Spleen (tissue), 11 donors: ENCODE results near the gene OGN. TPM values are rescaled to one million over a fixed set of nuclear protein-coding genes. Genes with fewer than 3 reads are reported as not detected.

ENCODE experiments used
- DNase-seq: peaks from one replicate; pipeline ENCODE4 v3.0.0-alpha.2; 2020
- H3K27ac ChIP-seq, 8 donors: fragments of 200-600 bp; sonication (generic) in 7 of 8; 1 replicate in 4 of 8; 2 replicates in 4 of 8; pipeline versions ENCODE4 v1.5.0 to v1.8.0; 2016 to 2021; ENCODE audit warnings: inconsistent platforms in 4 of 8, mild to moderate bottlenecking in 4 of 8, moderate library complexity in 1 of 8
- H3K27me3 ChIP-seq, 7 donors: fragments of 200-600 bp; sonication (generic) in 6 of 7; replicated peaks in 1 of 7; 1 replicate in 4 of 7; 2 replicates in 3 of 7; pipeline versions ENCODE4 v1.5.0 to v1.8.0; 2016 to 2021; ENCODE audit warnings: inconsistent platforms in 3 of 7, mild to moderate bottlenecking in 1 of 7
- H3K36me3 ChIP-seq, 6 donors: fragments of 200-600 bp; sonication (generic) in 5 of 6; 1 replicate in 4 of 6; 2 replicates in 2 of 6; pipeline versions ENCODE4 v1.5.0 to v1.8.0; 2016 to 2021; ENCODE audit warnings: inconsistent platforms in 2 of 6
- H3K4me1 ChIP-seq, 6 donors: fragments of 200-600 bp; sonication (generic) in 5 of 6; 1 replicate in 3 of 6; 2 replicates in 3 of 6; pipeline versions ENCODE4 v1.5.0 to v1.8.0; 2016 to 2021; ENCODE audit warnings: inconsistent platforms in 3 of 6
- H3K4me3 ChIP-seq, 8 donors: fragments of 200-600 bp; sonication (generic) in 7 of 8; 1 replicate in 4 of 8; 2 replicates in 4 of 8; pipeline versions ENCODE4 v1.5.0 to v1.8.0; 2016 to 2021; ENCODE audit warnings: inconsistent platforms in 4 of 8, mild to moderate bottlenecking in 4 of 8, moderate library complexity in 2 of 8
- H3K9me3 ChIP-seq, 8 donors: fragments of 200-600 bp; sonication (generic) in 7 of 8; 1 replicate in 4 of 8; 2 replicates in 4 of 8; pipeline versions ENCODE4 v1.5.0 to v1.8.0; 2016 to 2021; ENCODE audit warnings: inconsistent platforms in 4 of 8
- POLR2A ChIP-seq, 3 donors: fragments of 450-650 bp; IDR thresholded peaks; one replicate each; pipeline ENCODE4 v1.5.1; 2017; ENCODE audit warnings: antibody characterized with exemption in 3 of 3, mild to moderate bottlenecking in 1 of 3
- POLR2AphosphoS5 ChIP-seq, 3 donors: sonication (generic); formaldehyde crosslinking; IDR thresholded peaks; one replicate each; pipeline ENCODE4 v1.5.1; 2017; ENCODE audit warnings: antibody characterized with exemption in 3 of 3
- WGBS, 5 donors: extraction: QIAGEN DNeasy Blood & Tissue Kit in 3 of 5; methylation state at CpG; one replicate each; pipeline versions ENCODE4 v1.1.5 to v1.1.7; 2013 to 2018; 5-methylcytosine and 5-hydroxymethylcytosine counted together
- intact Hi-C: fragments of 100-400 bp; cut with DNase I; formaldehyde crosslinking; loops from one replicate; pipeline ENCODE4 v1.15.0; 2023; ENCODE audit warnings: low total_unique reads
- polyA plus RNA-seq, 3 donors: library from polyadenylated mRNA; stranded (reverse); fragments of 200-250 nt; gene quantifications; one replicate each; pipeline ENCODE4 v1.2.1, GENCODE V29; 2013
- total RNA-seq, 7 donors: library from RNA; depleted of rRNA in 3 of 7; stranded (reverse); fragments of >200 nt in 3 of 7; fragmentation: NEBNext Ultra II Directional in 4 of 7; extraction: Animal tissue kit (Norgen Biotek cat#: 25700) in 4 of 7; gene quantifications; one replicate each; pipeline versions ENCODE4 v1.1.0 to v1.2.1, GENCODE V29; 2016 to 2021
- TF ChIP-seq, protein P1 (sequence below), 11 experiments: fragments of 200-600 bp in 7 of 11; fragments of 450-650 bp in 4 of 11; sonication (generic) in 4 of 11; IDR thresholded peaks in 8 of 11; conservative IDR thresholded peaks in 3 of 11; 1 replicate in 7 of 11; 2 replicates in 4 of 11; pipeline versions ENCODE4 v1.4.0 to v1.8.0; 2016 to 2021; ENCODE audit warnings: antibody characterized with exemption in 11 of 11, inconsistent platforms in 4 of 11, mild to moderate bottlenecking in 1 of 11
- donor health status: healthy with polysubstance abuse.
- donor health status: DM: no; HTN: no; CAD: no; lungs with moderate emphysema.
- donor health status: DM: no; HTN: no; CAD: no.
- donor health status: Bipolar disorder and iron deficiency.
- donor health status: healthy.
- donor health status: DM: no; HTN: no; CAD: no.
- donor health status: DM: yes; HTN: yes; CAD: no.

OGN gene
- total and polyA plus RNA-seq, 10 donors: 0.14 to 1.3 (median 0.57) TPM; not detected in 1

- TF ChIP-seq POLR2A (IDR thresholded peaks at IDR 0.05) (no peak), POLR2AphosphoS5 (IDR thresholded peaks at IDR 0.05) (no peak)
- TF ChIP-seq, protein P1, sequence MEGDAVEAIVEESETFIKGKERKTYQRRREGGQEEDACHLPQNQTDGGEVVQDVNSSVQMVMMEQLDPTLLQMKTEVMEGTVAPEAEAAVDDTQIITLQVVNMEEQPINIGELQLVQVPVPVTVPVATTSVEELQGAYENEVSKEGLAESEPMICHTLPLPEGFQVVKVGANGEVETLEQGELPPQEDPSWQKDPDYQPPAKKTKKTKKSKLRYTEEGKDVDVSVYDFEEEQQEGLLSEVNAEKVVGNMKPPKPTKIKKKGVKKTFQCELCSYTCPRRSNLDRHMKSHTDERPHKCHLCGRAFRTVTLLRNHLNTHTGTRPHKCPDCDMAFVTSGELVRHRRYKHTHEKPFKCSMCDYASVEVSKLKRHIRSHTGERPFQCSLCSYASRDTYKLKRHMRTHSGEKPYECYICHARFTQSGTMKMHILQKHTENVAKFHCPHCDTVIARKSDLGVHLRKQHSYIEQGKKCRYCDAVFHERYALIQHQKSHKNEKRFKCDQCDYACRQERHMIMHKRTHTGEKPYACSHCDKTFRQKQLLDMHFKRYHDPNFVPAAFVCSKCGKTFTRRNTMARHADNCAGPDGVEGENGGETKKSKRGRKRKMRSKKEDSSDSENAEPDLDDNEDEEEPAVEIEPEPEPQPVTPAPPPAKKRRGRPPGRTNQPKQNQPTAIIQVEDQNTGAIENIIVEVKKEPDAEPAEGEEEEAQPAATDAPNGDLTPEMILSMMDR (IDR thresholded peaks at IDR 0.05 in 8 of 11, conservative IDR thresholded peaks at IDR 0.05 in 3 of 11): peak in 1 of 11 experiments; percentile 7
- H3K4me1 ChIP-seq: no peaks in the 10 kb centered on the region
- 85 to 100% (median 90%) methylated on average over 1 of the region's 1 CpG for WGBS, 5 donors
- H3K27me3 ChIP-seq: no peaks in the 10 kb centered on the region
- peaks cover 0 to 18% (median 11%) of the 10 kb centered on the region in 8 donors for H3K9me3 ChIP-seq
- DNase-seq: no peak
- intact Hi-C loops: no loop called here
- no peak overlapping the region for H3K4me3 ChIP-seq
- H3K27ac ChIP-seq: no peak overlapping the region
- H3K36me3 ChIP-seq: peaks cover 0 to 37% (median 11%) of the 10 kb centered on the region in 6 donors
Observed at GRCh38 chr9:92342825-92343488, 61.4 kb downstream of the OGN start.

GRCh38 chr9:92341578-92341977, 62.8 kb downstream of the OGN start:
- H3K27me3 ChIP-seq: no peaks in the 10 kb centered on the region
- WGBS, 5 donors: 88 to 100% (median 98%) methylated on average over 1 of the region's 1 CpG
- no peak overlapping the region for H3K27ac ChIP-seq
- TF ChIP-seq, protein P1 (IDR thresholded peaks at IDR 0.05 in 8 of 11, conservative IDR thresholded peaks at IDR 0.05 in 3 of 11): no peak
- TF ChIP-seq POLR2AphosphoS5 (IDR thresholded peaks at IDR 0.05) (no peak), POLR2A (IDR thresholded peaks at IDR 0.05) (no peak)
- H3K36me3 ChIP-seq: peaks cover 0 to 51% (median 14%) of the 10 kb centered on the region in 6 donors
- DNase-seq: no peak
- H3K9me3 ChIP-seq: peaks cover 0 to 18% (median 11%) of the 10 kb centered on the region in 8 donors
- intact Hi-C loops: no loop called here
- H3K4me3 ChIP-seq: no peak overlapping the region
- H3K4me1 ChIP-seq: no peaks in the 10 kb centered on the region

DNA sequence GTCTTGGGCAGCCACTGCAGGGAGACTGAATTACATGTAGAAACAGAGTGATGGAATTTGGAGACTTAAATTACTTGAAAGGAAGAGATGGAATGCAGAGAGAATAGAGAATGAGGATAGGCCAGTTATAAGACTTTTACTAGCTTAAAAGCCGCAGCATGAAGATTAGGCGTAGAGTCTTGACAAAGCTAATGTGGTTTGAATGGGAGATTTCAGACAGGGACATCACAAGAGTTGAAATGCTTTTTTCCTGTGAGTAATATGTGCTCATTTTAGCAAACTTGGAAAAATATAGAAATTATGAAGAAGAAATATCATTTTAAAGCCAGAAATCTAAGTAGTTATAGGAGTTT, 71.1 kb downstream of the OGN start:
- H3K36me3 ChIP-seq: peaks cover 0 to 45% (median 5%) of the 10 kb centered on the region in 6 donors
- H3K27ac ChIP-seq: no peak overlapping the region
- intact Hi-C loops: no loop called here
- no peaks in the 10 kb centered on the region for H3K9me3 ChIP-seq
- no peak for DNase-seq
- H3K4me3 ChIP-seq: no peak overlapping the region
- TF ChIP-seq, protein P1 (IDR thresholded peaks at IDR 0.05 in 8 of 11, conservative IDR thresholded peaks at IDR 0.05 in 3 of 11): no peak
- TF ChIP-seq POLR2AphosphoS5 (IDR thresholded peaks at IDR 0.05) (no peak), POLR2A (IDR thresholded peaks at IDR 0.05) (no peak)
- 94 to 99% (median 98%) methylated on average over 2 of the region's 2 CpGs for WGBS, 5 donors
- H3K4me1 ChIP-seq: peaks cover 0 to 3% (median 0%) of the 10 kb centered on the region in 6 donors
- no peaks in the 10 kb centered on the region for H3K27me3 ChIP-seq

Other genes starting within 250 kb of the OGN start
- 100 to 1,000 TPM in 1 of 7 donors, 10 to 100 TPM in 6; 58.3 to 110 (median 71.5) TPM for gene IARS1, start 110.9 kb downstream of the OGN start, total RNA-seq
- gene IARS1, start 110.9 kb downstream of the OGN start, polyA plus RNA-seq: 10 to 100 TPM; 16.0 to 25.6 (median 22.9) TPM
- 10 to 100 TPM; 37.0 to 70.6 (median 43.4) TPM for gene NOL8, start 79.2 kb downstream of the OGN start, total RNA-seq
- 10 to 100 TPM; 29.9 to 38.2 (median 34.2) TPM for gene NOL8, start 79.2 kb downstream of the OGN start, polyA plus RNA-seq
- gene CENPP, start 78.6 kb downstream of the OGN start, total RNA-seq: 10 to 100 TPM in 2 of 7 donors, 1 to 10 TPM in 5; 5.4 to 15.8 (median 6.9) TPM
- gene CENPP, start 78.6 kb downstream of the OGN start, polyA plus RNA-seq: 1 to 10 TPM; 1.7 to 2.1 (median 2.0) TPM
- under 1 TPM in 6 of 7 donors, not detected in 1; 0.10 to 0.85 (median 0.57) TPM for gene OMD, start 19.9 kb upstream of the OGN start, total RNA-seq
- 1 to 10 TPM in 1 of 3 donors, under 1 TPM in 2; 0.28 to 1.0 (median 0.61) TPM for gene OMD, start 19.9 kb upstream of the OGN start, polyA plus RNA-seq
- gene ASPN, start 77.9 kb upstream of the OGN start, total RNA-seq: 1 to 10 TPM in 3 of 7 donors, under 1 TPM in 3, not detected in 1; 0.32 to 2.0 (median 1.0) TPM
- gene ASPN, start 77.9 kb upstream of the OGN start, polyA plus RNA-seq: 1 to 10 TPM in 1 of 3 donors, under 1 TPM in 2; 0.64 to 1.1 (median 0.83) TPM
- gene ECM2, start 131.4 kb upstream of the OGN start, total RNA-seq: 1 to 10 TPM in 1 of 7 donors, under 1 TPM in 4, not detected in 2; 0.28 to 1.7 (median 0.49) TPM
- under 1 TPM; 0.22 to 0.68 (median 0.45) TPM for gene ECM2, start 131.4 kb upstream of the OGN start, polyA plus RNA-seq